Stimulated activated naive CD8-positive, alpha-beta T cell treated with anti-CD3 and anti-CD28 coated beads, Interleukin-15, Interleukin-2, amounts not matched to agents 100 ng/mL and 50 ng/mL, for 24 hours (primary cell): Measurements from ENCODE around the gene RPS10.

Experiments used
- H3K27ac Mint-ChIP-seq: one replicate; pipeline ENCODE4 v1.8.0; 2021; ENCODE audit warnings: mild to moderate bottlenecking, mixed read lengths
- H3K27me3 Mint-ChIP-seq: one replicate; pipeline ENCODE4 v1.8.0; 2021; ENCODE audit warnings: mixed read lengths
- H3K36me3 Mint-ChIP-seq: one replicate; pipeline ENCODE4 v1.8.0; 2021; ENCODE audit warnings: low read depth, mixed read lengths
- H3K4me1 Mint-ChIP-seq: one replicate; pipeline ENCODE4 v1.8.0; 2021; ENCODE audit warnings: low read depth, mixed read lengths
- H3K4me3 Mint-ChIP-seq: one replicate; pipeline ENCODE4 v1.8.0; 2021; ENCODE audit warnings: mild to moderate bottlenecking, mixed read lengths
- H3K9me3 Mint-ChIP-seq: one replicate; pipeline ENCODE4 v1.8.0; 2021; ENCODE audit warnings: mixed read lengths

The RPS10 gene

DNA sequence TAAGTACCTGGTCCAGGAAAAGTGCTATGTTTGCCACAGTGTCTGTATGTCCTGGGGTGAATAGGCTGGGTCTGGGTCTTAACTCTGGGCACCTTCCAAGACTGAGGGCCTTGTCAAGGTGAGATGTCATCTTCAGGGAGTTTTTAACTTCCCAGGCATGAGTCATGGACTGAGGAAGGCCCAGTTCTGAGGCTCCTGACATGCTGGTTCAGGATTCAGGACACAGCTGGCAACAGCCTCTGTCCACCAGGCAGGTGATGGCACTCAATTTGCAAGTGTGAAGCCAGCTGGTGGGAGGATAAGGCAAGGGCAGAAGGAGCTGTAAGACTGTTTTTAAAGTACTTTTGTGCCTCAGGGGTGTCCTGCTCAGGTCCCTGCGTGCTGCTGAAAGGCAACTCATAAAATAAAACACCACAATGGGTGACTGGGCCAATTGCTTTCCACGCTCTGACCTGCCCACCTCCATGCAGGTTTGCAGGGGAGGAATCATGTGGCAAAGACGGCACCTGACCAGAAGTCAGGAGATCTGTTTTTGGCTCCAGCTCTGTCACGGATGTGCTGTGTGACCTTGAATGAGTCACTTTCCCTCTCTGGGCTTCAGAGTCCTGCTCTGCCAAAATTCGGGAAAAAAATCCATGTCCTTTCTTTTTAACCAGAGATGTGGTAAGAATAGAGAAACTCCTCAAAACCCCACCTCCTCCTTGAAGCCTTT is 35.1 kb upstream of the RPS10 start:
- Mint-ChIP-seq H3K27ac (no peak overlapping the region), H3K36me3 (no peaks in the 10 kb centered on the region), H3K4me1 (peaks cover 7% of the 10 kb centered on the region), H3K4me3 (no peak overlapping the region), H3K9me3 (no peaks in the 10 kb centered on the region), H3K27me3 (peaks cover 19% of the 10 kb centered on the region)

DNA sequence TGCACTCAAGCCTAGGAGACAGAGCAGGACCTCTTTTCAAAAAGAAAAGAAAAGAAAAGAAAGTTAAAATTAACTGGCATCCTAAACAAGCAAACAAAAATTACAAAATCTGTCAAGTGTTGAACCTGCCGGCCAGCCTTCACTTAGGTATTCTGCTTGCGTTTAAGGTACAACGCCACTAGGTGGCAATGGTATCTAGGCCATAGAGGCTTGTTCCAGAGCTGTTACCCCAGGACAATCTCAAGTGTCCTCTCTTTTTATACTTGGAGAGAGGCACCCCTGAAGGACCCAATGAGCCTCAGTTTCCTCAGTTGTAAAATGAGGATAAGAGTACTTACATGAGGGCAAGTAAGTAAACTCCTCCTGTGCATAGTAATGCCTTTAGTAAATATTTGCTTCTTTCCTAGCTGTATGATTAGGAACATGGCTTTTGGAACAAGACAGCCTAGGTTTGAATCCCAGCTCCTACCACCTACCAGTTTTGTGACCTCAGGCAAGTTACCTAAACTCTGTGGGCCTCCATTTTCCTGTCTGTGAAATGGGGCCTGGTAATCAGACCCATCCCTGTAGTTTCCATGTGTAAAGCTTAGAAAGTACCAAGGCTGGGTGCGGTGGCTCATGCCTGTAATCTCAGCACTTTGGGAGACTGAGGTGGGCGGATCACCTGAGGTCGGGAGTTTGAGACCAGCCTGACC is 34.2 kb upstream of the RPS10 start:
- H3K9me3 Mint-ChIP-seq, result no peaks in the 10 kb centered on the region
- H3K4me1 Mint-ChIP-seq, result peaks cover 2% of the 10 kb centered on the region
- H3K36me3 Mint-ChIP-seq, result no peaks in the 10 kb centered on the region

DNA sequence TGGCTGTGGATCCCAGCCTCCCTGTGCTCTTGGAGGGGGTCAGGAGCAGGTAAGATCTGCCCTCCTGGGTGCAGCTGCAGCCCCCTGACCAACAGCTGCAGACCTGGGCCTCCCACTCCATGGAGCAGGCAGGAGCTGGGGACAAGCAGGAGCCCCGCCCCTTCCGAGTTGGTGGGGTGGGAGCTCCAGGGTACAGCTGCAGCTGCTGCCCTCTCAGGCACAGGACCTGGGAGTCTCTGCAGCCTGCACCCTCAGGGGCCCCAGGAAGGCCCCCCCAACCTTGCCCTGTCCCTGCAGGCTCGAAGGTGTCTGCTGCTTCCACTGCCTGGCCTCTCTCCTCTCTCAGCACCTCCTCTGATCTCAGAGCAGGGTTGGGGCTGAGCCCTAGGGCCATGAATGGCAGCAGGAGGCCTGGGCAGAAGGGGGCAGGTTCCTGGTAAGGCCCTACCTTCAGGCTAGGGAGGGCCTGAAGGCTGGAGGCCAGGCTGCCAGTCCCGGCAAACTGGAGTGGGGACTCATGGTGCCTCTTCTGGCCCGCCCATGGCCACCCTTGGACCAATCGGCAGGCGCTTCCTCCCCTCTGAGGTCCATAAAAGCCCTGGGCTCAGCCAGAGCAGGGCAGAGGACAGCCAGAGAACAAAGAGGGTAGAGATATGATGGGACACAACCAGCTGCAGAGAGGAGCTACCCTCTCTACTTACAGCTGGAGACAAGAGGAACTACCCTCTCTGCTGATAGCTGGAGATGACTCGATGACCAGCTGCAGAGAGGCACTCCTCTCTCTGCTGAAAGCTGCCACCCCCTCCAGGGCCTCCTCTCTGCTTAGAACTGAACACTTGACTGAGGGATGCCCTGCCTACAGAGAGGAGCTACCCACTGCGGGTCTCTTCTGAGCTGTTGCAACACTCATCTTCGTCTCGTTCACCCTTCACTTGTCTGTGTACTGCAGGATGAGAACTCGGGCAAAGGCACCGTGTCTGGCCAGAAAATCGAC is 32.2 kb upstream of the RPS10 start:
- no peaks in the 10 kb centered on the region for H3K36me3 Mint-ChIP-seq
- H3K27ac Mint-ChIP-seq, result no peak overlapping the region
- H3K4me3 Mint-ChIP-seq, result no peak overlapping the region
- peaks cover under 1% of the 10 kb centered on the region for H3K27me3 Mint-ChIP-seq
- no peaks in the 10 kb centered on the region for H3K4me1 Mint-ChIP-seq
- no peaks in the 10 kb centered on the region for H3K9me3 Mint-ChIP-seq

More for the DNA sequence above, 34.2 kb upstream of the RPS10 start:
- Mint-ChIP-seq H3K27me3 (peaks cover 14% of the 10 kb centered on the region), H3K4me3 (no peak overlapping the region), H3K27ac (no peak overlapping the region)

DNA sequence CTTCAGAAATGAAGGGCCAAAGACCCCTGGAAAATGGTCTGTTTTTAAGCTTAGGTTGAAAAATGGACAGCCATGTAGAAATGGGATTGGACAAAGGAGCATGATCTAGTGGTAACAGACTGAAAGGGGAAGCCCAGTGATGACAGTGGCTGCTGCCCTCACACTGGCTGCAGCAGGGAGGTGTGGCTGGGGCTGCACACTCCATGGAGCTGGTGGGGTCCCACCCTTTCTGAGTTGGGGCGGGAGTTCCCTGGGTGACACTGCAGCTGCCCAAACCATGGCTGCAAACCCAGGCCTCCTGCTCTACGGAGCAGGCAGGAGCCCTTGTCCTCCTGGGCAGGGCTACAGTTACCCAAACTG is 31.5 kb upstream of the RPS10 start:
- no peak overlapping the region for H3K27ac Mint-ChIP-seq
- no peaks in the 10 kb centered on the region for H3K36me3 Mint-ChIP-seq
- H3K4me3 Mint-ChIP-seq, result no peak overlapping the region
- H3K4me1 Mint-ChIP-seq, result no peaks in the 10 kb centered on the region
- no peaks in the 10 kb centered on the region for H3K27me3 Mint-ChIP-seq
- H3K9me3 Mint-ChIP-seq, result no peaks in the 10 kb centered on the region

DNA sequence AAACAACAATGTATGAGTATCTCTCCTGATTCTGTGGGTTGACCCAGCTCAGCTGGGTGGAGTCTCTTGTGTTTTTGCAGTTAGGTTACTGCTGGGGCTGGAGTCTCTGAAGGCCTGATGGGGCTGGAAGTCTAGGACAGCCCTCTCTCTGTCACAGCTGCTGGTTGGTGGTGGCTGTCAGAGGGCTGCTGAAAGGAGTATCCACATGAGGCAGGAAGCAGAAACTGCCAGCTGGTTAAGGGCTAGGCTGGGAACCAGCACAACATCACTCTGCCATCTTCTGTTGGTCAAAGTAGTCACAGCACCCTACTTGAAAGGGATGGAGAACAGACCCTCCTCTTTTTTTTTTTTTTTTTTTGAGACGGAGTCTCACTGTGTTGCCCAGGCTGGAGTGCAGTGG is 30.0 kb upstream of the RPS10 start:
- no peaks in the 10 kb centered on the region for H3K36me3 Mint-ChIP-seq
- no peaks in the 10 kb centered on the region for H3K27me3 Mint-ChIP-seq
- no peaks in the 10 kb centered on the region for H3K4me1 Mint-ChIP-seq
- no peak overlapping the region for H3K27ac Mint-ChIP-seq
- no peaks in the 10 kb centered on the region for H3K9me3 Mint-ChIP-seq
- H3K4me3 Mint-ChIP-seq, result no peak overlapping the region

DNA sequence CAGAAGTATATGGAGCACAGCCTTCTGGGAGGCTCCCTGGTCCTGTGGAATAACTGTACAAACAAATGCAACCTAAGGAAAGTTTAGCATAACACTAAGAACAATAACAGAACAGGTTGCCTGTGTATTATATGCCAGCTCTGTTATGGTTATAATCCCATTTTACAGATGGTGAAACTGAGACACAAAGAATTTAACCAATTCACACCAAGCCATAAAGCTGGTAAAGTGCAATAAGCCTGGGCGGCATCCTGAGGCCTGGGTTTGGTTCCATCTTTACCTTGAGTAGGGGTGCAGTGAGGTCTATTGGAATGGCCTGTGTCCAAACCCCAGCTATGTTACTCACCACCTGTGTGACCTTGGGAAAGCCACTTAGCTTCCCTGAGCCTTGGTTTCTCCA is 25.3 kb upstream of the RPS10 start:
- Mint-ChIP-seq H3K9me3 (no peaks in the 10 kb centered on the region), H3K36me3 (no peaks in the 10 kb centered on the region), H3K4me1 (no peaks in the 10 kb centered on the region), H3K27ac (no peak overlapping the region), H3K4me3 (no peak overlapping the region), H3K27me3 (no peaks in the 10 kb centered on the region)

DNA sequence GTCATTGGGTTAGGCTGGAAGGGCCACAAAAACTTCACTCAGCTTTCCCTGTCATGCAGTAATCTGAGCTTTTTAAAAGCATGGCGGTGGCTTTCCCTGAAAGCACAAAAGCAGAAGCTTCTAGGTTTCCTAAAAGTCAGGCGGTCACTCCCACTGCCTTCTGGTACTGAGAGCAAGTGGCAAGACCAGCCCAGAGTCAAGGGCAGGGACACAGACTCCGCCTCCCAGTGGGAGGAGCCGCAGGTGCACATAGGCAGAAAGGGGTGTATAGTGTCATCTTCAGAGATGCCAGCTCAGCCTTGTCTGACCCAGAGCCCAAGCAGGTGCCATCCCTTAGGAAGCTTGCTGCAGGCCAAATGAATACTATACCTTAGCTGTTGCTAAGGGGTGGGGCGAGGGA is 22.0 kb upstream of the RPS10 start:
- Mint-ChIP-seq H3K36me3 (no peaks in the 10 kb centered on the region), H3K9me3 (no peaks in the 10 kb centered on the region), H3K4me1 (no peaks in the 10 kb centered on the region)

DNA sequence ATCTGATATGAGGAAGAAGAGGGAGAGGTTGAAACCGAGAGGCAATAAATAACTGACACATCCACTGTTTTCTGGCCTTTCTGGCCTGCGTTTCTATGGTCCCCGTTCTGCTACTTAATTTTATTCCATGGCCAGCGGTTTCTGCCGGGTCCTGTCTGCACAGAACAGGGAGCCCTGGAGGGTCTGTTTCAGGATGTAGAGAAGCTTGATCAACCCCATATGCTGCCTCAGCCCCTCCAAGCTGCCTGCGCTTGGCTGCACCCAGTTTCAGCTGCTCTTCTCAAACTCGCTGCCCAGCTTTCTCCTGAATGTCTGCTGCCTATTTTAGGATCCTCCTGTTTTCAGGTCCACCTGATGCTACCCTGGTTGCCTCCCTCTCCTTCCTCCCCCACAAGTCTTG is 21.5 kb upstream of the RPS10 start:
- Mint-ChIP-seq H3K27ac (no peak overlapping the region), H3K9me3 (no peaks in the 10 kb centered on the region), H3K4me1 (no peaks in the 10 kb centered on the region), H3K36me3 (no peaks in the 10 kb centered on the region), H3K27me3 (no peaks in the 10 kb centered on the region), H3K4me3 (no peak overlapping the region)

More for the DNA sequence above, 22.0 kb upstream of the RPS10 start:
- H3K27me3 Mint-ChIP-seq, result no peaks in the 10 kb centered on the region
- H3K27ac Mint-ChIP-seq, result no peak overlapping the region
- H3K4me3 Mint-ChIP-seq, result no peak overlapping the region

DNA sequence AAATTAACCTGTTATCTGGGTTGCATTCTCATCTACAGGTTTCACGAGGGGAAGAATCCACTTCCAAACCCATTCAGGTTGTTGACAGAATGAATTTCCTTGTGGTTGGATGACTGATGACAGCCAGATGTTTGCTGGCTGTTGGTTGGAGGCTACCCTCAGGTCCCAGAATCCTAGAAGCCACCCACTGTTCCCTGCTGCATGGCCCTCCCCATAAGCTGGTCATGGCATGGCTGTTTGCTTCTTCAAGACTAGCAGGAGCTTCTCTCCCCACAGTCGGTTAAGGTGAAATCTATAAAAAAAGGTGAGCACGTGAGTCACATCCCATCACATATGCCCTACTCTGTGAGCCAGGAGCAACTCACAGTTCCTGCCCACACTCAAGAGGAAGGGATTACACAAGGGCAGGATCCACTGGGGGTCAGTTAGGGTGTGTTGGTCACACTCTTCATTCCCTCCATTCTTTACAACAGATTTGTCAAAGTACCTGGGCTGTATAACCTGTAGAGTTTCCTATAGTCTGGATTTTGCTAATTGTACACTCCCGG is 19.5 kb upstream of the RPS10 start:
- Mint-ChIP-seq H3K36me3 (no peaks in the 10 kb centered on the region), H3K27ac (no peak overlapping the region), H3K9me3 (no peaks in the 10 kb centered on the region), H3K27me3 (no peaks in the 10 kb centered on the region), H3K4me1 (no peaks in the 10 kb centered on the region), H3K4me3 (no peak overlapping the region)

DNA sequence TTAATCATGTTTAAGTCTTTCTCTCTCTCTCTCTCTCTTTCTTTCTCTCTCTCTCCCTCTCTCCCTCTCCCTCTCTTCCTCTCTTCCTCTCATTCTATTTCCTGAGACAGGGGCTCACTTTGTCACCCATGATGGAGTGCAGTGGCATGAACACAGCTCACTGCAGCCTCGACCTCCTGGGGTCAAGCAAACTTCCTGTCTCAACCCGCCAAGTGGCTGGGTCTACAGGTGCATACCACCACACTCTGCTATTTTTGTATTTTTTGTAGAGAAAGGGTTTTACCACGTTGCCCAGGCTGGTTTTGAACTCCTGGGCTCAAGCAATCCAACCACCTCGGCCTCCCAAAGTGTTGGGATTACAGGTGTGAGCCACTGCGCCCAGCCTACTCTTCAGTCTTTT is 15.7 kb upstream of the RPS10 start:
- Mint-ChIP-seq H3K27ac (no peak overlapping the region), H3K36me3 (no peaks in the 10 kb centered on the region), H3K4me1 (no peaks in the 10 kb centered on the region)

DNA sequence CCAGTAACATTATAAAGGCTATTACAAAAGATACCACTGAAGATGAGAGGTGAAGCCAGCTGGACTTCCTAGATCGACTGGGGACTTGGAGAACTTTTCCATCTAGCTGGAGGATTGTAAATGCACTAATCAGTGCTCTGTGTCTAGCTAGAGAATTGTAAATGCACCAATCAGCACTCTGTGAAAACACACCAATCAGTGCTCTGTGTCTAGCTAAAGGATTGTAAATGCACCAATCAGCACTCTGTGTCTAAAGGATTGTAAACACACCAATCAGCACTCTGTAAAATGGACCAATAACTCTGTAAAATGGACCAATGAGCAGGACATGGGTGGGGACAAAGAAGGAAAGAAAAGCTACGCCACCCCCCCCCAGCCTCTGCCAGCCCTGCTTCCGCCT is 13.6 kb upstream of the RPS10 start:
- H3K9me3 Mint-ChIP-seq, result no peaks in the 10 kb centered on the region
- no peaks in the 10 kb centered on the region for H3K27me3 Mint-ChIP-seq
- H3K4me1 Mint-ChIP-seq, result no peaks in the 10 kb centered on the region
- H3K4me3 Mint-ChIP-seq, result no peak overlapping the region
- H3K36me3 Mint-ChIP-seq, result no peaks in the 10 kb centered on the region
- no peak overlapping the region for H3K27ac Mint-ChIP-seq

More for the DNA sequence above, 15.7 kb upstream of the RPS10 start:
- Mint-ChIP-seq H3K9me3 (no peaks in the 10 kb centered on the region), H3K4me3 (no peak overlapping the region), H3K27me3 (no peaks in the 10 kb centered on the region)

DNA sequence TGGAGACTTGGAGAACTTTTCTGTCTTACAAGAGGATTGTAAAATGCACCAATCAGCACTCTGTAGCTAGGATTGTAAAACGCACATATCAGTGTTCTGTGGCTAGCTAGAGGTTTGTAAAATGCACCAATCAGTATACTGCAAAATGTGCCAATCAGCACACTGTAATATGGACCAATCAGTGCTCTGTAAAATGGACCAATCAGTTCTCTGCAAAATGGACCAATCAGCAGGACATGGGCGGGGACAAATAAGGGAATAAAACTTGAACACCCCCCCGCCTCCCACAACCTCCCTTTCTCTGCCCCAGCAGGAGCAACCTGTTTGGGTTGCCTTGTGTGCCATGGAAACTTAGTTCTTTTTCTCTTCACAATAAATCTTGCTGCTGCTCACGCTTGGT is 12.8 kb upstream of the RPS10 start:
- Mint-ChIP-seq H3K27ac (no peak overlapping the region), H3K4me3 (no peak overlapping the region), H3K9me3 (no peaks in the 10 kb centered on the region), H3K27me3 (no peaks in the 10 kb centered on the region), H3K36me3 (no peaks in the 10 kb centered on the region), H3K4me1 (no peaks in the 10 kb centered on the region)

DNA sequence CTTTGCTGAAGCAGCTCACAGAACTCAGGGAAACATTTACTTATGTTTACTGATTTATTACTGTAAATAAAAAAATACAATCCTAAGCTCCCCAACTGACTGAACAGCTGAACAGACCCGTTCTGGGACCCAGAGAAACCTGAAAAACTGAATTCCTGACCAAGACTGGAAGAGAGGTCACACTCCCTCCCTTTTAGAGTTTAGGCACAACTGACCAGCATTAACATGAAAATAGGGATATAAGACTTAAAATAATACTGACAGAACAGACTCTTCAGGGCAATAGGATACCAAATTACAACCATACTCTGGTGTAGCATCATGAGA is 11.7 kb upstream of the RPS10 start:
- H3K27me3 Mint-ChIP-seq, result no peaks in the 10 kb centered on the region
- H3K9me3 Mint-ChIP-seq, result no peaks in the 10 kb centered on the region
- H3K27ac Mint-ChIP-seq, result no peak overlapping the region
- H3K4me1 Mint-ChIP-seq, result no peaks in the 10 kb centered on the region
- H3K4me3 Mint-ChIP-seq, result no peak overlapping the region
- H3K36me3 Mint-ChIP-seq, result no peaks in the 10 kb centered on the region

DNA sequence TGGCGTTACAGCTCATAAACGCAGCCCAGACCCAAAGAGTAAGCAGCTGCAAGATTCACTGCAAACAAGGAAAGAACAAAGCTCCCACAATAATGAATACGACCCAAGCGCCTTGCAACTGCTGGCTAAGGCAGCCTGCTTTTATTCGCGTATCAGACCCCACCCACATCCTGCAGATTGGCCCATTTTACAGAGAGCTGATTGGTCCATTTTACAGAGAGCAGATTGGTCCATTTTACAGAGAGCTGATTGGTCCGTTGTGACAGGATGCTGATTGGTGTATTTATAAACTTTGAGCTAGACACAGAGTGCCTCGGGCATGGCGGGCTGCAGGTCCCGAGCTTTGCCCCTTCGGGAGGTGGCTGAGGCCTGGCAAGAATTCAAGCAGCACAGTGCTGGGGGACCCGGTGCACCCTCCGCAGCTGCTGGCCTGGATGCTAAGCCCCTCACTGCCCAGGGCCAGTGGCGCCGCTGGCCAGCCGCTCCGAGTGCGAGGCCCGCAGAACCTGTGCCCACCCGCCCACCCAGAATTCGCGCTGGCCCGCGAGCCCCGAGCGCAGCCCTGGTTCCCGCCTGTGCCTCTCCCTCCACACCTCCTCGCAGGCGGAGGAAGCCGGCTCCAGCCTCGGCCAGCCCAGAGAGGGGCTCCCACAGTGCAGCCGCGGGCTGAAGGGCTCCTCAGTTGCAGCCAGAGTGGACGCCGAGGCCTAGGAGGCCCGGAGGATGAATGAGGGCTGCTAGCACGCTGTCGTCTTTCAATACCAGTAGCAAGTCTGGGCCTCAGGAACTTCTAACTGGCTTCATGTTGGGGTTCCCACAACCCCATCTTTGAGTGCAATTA is 11.2 kb upstream of the RPS10 start:
- Mint-ChIP-seq H3K4me1 (no peaks in the 10 kb centered on the region), H3K9me3 (no peaks in the 10 kb centered on the region), H3K27ac (no peak overlapping the region), H3K27me3 (no peaks in the 10 kb centered on the region), H3K36me3 (no peaks in the 10 kb centered on the region), H3K4me3 (no peak overlapping the region)
